ENCODE data around the gene GNA12.
"Not testable (repeated sequence)": the region's sequence is repeated elsewhere in the genome, so short reads cannot be mapped to it uniquely, and the experiment has no call there.

GNA12 gene

DNA sequence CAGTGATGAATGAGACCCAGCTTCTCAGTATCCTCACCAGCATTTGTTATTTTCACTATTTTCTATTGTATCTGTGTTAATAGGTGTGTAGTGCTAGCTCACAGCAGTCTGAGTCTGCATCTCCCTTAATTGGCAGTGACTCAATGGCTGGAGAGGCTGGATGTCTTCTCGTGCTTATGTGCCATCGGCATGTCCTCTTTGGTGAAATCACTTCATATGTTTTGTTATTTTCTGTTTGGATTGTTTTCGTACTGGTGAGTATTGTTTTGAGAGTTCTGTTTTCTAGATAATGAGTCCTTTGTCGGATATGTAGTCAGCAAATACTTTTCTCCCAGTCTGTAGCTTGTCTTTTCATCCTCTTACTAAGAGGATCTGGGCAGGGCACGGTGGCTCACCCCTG is 90.0 kb downstream of the GNA12 start:
- Histone ChIP-seq H3K4me3 (replicated peaks; ENCODE audit: insufficient read depth, low read length) (no peak overlapping the region), H3K27ac (replicated peaks) (no peak overlapping the region), H3K27me3 (ENCODE audit: insufficient read depth, poor library complexity, severe bottlenecking) (no peaks in the 10 kb centered on the region)
- no peak for DNase-seq (ENCODE audit: low read depth in 1 of 2, low spot score in 1 of 2)
- no peak for TF ChIP-seq CTCF (IDR thresholded peaks at IDR 0.05; ENCODE audit: insufficient read depth, low read length)
- no peak for TF ChIP-seq POLR2AphosphoS5 (IDR thresholded peaks at IDR 0.05; ENCODE audit: low read depth)
- no peak for TF ChIP-seq SPI1 (IDR thresholded peaks at IDR 0.05; ENCODE audit: borderline replicate concordance, low read depth)

DNA sequence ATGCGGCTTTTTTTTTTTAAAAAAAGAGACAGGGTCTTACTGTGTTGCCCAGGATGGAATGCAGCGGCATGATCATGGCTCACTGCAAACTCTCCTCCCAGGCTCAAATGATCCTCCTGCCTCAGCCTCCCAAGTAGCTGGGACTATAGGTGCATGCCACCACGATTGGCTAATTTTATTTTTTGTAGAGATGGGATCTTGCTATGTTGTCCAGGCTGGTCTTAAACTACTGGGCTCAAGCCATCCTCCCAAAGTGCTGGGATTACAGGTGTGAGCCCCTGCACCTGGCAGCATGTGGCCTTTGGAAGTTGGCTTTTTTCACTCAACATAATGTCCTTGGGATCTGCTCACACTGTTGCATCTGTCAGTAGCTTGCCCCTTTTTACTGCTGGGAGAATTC is 91.0 kb downstream of the GNA12 start:
- no peak for TF ChIP-seq SPI1 (IDR thresholded peaks at IDR 0.05; ENCODE audit: borderline replicate concordance, low read depth)
- no peak for TF ChIP-seq POLR2AphosphoS5 (IDR thresholded peaks at IDR 0.05; ENCODE audit: low read depth)
- H3K27ac ChIP-seq (replicated peaks): no peak overlapping the region
- H3K4me3 ChIP-seq (replicated peaks; ENCODE audit: insufficient read depth, low read length): no peak overlapping the region
- no peaks in the 10 kb centered on the region for H3K27me3 ChIP-seq (ENCODE audit: insufficient read depth, poor library complexity, severe bottlenecking)
- no peak for DNase-seq (ENCODE audit: low read depth in 1 of 2, low spot score in 1 of 2)

DNA sequence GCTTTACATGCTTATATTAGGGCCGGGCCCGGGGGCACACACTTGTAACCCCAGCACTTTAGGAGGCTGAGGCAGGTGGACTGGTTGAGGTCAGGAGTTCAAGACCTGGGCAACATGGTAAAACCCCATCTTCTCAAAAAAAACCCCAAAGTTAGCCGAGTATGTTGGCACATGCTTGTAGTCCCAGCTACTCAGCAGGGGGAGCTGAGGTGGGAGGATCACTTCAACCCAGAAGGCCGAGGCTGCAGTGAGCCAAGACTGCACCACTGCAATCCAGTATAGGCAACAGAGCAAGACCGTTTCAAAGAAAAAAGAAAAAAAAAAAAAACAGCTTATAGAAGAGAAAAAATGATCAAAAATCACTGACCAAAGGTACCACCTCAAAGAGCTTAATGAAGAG is 93.0 kb downstream of the GNA12 start:
- Histone ChIP-seq H3K4me3 (replicated peaks; ENCODE audit: insufficient read depth, low read length) (no peak overlapping the region), H3K27ac (replicated peaks) (no peak overlapping the region), H3K27me3 (ENCODE audit: insufficient read depth, poor library complexity, severe bottlenecking) (no peaks in the 10 kb centered on the region)
- DNase-seq (ENCODE audit: low read depth in 1 of 2, low spot score in 1 of 2): no peak
- TF ChIP-seq CTCF (IDR thresholded peaks at IDR 0.05; ENCODE audit: insufficient read depth, low read length) (no peak), GABPA (IDR thresholded peaks at IDR 0.05; ENCODE audit: low read depth) (no peak), SPI1 (IDR thresholded peaks at IDR 0.05; ENCODE audit: borderline replicate concordance, low read depth) (no peak), POLR2AphosphoS5 (IDR thresholded peaks at IDR 0.05; ENCODE audit: low read depth) (no peak)
- TF ChIP-seq, protein P1, sequence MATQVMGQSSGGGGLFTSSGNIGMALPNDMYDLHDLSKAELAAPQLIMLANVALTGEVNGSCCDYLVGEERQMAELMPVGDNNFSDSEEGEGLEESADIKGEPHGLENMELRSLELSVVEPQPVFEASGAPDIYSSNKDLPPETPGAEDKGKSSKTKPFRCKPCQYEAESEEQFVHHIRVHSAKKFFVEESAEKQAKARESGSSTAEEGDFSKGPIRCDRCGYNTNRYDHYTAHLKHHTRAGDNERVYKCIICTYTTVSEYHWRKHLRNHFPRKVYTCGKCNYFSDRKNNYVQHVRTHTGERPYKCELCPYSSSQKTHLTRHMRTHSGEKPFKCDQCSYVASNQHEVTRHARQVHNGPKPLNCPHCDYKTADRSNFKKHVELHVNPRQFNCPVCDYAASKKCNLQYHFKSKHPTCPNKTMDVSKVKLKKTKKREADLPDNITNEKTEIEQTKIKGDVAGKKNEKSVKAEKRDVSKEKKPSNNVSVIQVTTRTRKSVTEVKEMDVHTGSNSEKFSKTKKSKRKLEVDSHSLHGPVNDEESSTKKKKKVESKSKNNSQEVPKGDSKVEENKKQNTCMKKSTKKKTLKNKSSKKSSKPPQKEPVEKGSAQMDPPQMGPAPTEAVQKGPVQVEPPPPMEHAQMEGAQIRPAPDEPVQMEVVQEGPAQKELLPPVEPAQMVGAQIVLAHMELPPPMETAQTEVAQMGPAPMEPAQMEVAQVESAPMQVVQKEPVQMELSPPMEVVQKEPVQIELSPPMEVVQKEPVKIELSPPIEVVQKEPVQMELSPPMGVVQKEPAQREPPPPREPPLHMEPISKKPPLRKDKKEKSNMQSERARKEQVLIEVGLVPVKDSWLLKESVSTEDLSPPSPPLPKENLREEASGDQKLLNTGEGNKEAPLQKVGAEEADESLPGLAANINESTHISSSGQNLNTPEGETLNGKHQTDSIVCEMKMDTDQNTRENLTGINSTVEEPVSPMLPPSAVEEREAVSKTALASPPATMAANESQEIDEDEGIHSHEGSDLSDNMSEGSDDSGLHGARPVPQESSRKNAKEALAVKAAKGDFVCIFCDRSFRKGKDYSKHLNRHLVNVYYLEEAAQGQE (IDR thresholded peaks at IDR 0.05; ENCODE audit: insufficient replicate concordance, low read depth): no peak

DNA sequence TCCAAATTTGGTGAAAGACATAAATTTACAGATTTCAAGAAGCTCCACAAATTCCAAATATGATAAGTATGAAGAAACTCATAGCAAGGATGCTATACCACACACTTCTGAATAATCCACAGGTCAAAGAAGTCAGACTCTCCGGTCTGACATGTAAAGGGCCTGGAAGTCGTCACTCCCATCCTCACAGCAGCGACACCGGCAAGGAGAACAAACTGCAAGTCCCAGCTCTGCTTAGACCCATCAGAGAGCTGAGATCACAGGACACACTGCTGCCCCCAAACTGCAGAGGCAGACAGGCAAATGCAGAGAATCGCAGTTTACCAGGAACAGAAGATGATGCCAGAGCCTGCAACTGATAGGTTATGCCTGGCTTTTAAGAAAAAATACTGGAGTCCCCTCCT is 94.1 kb downstream of the GNA12 start:
- H3K27me3 ChIP-seq (ENCODE audit: insufficient read depth, poor library complexity, severe bottlenecking): no peaks in the 10 kb centered on the region
- H3K4me3 ChIP-seq (replicated peaks; ENCODE audit: insufficient read depth, low read length): no peak overlapping the region
- no peak for DNase-seq (ENCODE audit: low read depth in 1 of 2, low spot score in 1 of 2)
- TF ChIP-seq POLR2AphosphoS5 (IDR thresholded peaks at IDR 0.05; ENCODE audit: low read depth) (no peak), CTCF (IDR thresholded peaks at IDR 0.05; ENCODE audit: insufficient read depth, low read length) (no peak), GABPA (IDR thresholded peaks at IDR 0.05; ENCODE audit: low read depth) (no peak), SPI1 (IDR thresholded peaks at IDR 0.05; ENCODE audit: borderline replicate concordance, low read depth) (no peak)
- TF ChIP-seq, protein P1 (IDR thresholded peaks at IDR 0.05; ENCODE audit: insufficient replicate concordance, low read depth): no peak
- no peak overlapping the region for H3K27ac ChIP-seq (replicated peaks)

- not testable (repeated sequence) for DNase-seq (ENCODE audit: low read depth in 1 of 2, low spot score in 1 of 2); H3K4me3 ChIP-seq (replicated peaks; ENCODE audit: insufficient read depth, low read length); H3K27me3 ChIP-seq (ENCODE audit: insufficient read depth, poor library complexity, severe bottlenecking); H3K27ac ChIP-seq (replicated peaks)
These were observed 95.4 kb downstream of the GNA12 start for GRCh38 chr7:2748684-2749083.

DNA sequence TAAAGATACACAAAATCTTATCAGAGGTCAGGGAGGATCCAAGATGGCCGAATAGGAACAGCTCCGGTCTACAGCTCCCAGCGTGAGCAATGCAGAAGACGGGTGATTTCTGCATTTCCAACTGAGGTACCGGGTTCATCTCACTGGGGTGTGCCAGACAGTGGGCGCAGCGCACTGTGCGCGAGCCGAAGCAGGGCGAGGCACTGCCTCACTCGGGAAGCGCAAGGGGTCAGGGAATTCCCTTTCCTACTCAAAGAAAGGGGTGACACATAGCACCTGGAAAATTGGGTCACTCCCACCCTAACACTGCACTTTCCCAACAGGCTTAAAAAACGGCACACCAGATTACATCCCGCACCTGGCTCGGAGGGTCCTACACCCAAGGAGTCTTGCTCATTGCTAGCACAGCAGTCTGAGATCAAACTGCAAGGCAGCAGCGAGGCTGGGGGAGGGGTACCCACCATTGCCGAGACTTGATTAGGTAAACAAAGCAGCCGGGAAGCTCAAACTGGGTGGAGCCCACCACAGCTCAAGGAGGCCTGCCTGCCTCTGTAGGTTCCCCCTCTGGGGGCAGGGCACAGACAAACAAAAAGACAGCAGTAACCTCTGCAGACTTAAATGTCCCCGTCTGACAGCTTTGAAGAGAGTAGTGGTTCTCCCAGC is 100.5 kb downstream of the GNA12 start:
- DNase-seq (ENCODE audit: low read depth in 1 of 2, low spot score in 1 of 2); H3K27me3 ChIP-seq (ENCODE audit: insufficient read depth, poor library complexity, severe bottlenecking); H3K27ac ChIP-seq (replicated peaks); H3K4me3 ChIP-seq (replicated peaks; ENCODE audit: insufficient read depth, low read length): not testable (repeated sequence)

All from HL-60 (cell line).